Measurements from ENCODE around the gene SPOP.

- TF ChIP-seq CTCF (IDR thresholded peaks at IDR 0.05; ENCODE audit: borderline replicate concordance, extremely low read depth, low read length, poor library complexity, severe bottlenecking) (no peak), EZH2 (IDR thresholded peaks at IDR 0.05; ENCODE audit: borderline replicate concordance, low read depth, low read length, severe bottlenecking) (no peak)
Observed at GRCh38 chr17:49549691-49550678, 127.9 kb downstream of the SPOP start.
